ENCODE results near the gene ROBO4.

ROBO4 gene

GRCh38 chr11:124917115-124917637 is 19.5 kb upstream of the ROBO4 start:
- no peak for DNase-seq

GRCh38 chr11:124916370-124916710 is 18.7 kb upstream of the ROBO4 start:
- DNase-seq = no peak

- DNase-seq = no peak
Observed at GRCh38 chr11:124915541-124916369, 18.1 kb upstream of the ROBO4 start.

- no peak for DNase-seq
Observed at GRCh38 chr11:124902616-124903015, 5.0 kb upstream of the ROBO4 start.

GRCh38 chr11:124900464-124900863 is 2.8 kb upstream of the ROBO4 start:
- DNase-seq = no peak

GRCh38 chr11:124899383-124900145 is 1.9 kb upstream of the ROBO4 start:
- no peak for DNase-seq

GRCh38 chr11:124898711-124899110 is 1.0 kb upstream of the ROBO4 start:
- no peak for DNase-seq

GRCh38 chr11:124898263-124898680 is 607 bp upstream of the ROBO4 start:
- DNase-seq = no peak

GRCh38 chr11:124896821-124897391 is 759 bp downstream of the ROBO4 start:
- no peak for DNase-seq

GRCh38 chr11:124896071-124896750 is 1.5 kb downstream of the ROBO4 start:
- DNase-seq = no peak

- DNase-seq = no peak
Observed at GRCh38 chr11:124895471-124895971, 2.1 kb downstream of the ROBO4 start.

GRCh38 chr11:124894606-124895430 is 2.8 kb downstream of the ROBO4 start:
- DNase-seq = no peak

GRCh38 chr11:124893781-124894401 is 3.8 kb downstream of the ROBO4 start:
- no peak for DNase-seq

- DNase-seq = no peak
Observed at GRCh38 chr11:124892750-124893454, 4.8 kb downstream of the ROBO4 start.

- DNase-seq = no peak
Observed at GRCh38 chr11:124892146-124892545, 5.5 kb downstream of the ROBO4 start.

- no peak for DNase-seq
Observed at GRCh38 chr11:124891373-124891861, 6.2 kb downstream of the ROBO4 start.

GRCh38 chr11:124890683-124891372 is 6.8 kb downstream of the ROBO4 start:
- no peak for DNase-seq

- DNase-seq = no peak
Observed at GRCh38 chr11:124890151-124890550, 7.5 kb downstream of the ROBO4 start.

GRCh38 chr11:124889191-124890091 is 8.2 kb downstream of the ROBO4 start:
- DNase-seq = no peak
